ENCODE results near the gene NEGR1.

DNA sequence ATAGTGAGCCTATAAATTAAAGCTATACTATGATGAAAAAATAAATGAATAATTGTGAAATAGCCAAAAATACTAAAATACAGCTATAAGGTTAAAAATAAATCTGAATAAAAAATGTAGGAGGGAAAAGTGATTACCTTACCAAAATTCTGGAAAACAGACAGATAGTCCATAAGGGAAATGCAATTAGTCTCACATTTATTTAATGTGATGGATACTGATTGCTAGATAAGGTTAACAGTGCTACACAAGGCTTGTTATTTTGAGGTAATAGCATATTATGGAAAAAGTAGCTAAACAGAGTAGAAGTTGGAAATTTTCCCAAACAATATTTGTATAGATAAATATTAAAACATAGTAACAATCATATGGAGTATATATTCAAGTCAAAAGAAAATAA, 413.0 kb downstream of the NEGR1 start:
- TF ChIP-seq, protein P1, sequence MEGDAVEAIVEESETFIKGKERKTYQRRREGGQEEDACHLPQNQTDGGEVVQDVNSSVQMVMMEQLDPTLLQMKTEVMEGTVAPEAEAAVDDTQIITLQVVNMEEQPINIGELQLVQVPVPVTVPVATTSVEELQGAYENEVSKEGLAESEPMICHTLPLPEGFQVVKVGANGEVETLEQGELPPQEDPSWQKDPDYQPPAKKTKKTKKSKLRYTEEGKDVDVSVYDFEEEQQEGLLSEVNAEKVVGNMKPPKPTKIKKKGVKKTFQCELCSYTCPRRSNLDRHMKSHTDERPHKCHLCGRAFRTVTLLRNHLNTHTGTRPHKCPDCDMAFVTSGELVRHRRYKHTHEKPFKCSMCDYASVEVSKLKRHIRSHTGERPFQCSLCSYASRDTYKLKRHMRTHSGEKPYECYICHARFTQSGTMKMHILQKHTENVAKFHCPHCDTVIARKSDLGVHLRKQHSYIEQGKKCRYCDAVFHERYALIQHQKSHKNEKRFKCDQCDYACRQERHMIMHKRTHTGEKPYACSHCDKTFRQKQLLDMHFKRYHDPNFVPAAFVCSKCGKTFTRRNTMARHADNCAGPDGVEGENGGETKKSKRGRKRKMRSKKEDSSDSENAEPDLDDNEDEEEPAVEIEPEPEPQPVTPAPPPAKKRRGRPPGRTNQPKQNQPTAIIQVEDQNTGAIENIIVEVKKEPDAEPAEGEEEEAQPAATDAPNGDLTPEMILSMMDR (IDR thresholded peaks at IDR 0.05 in 8 of 11, conservative IDR thresholded peaks at IDR 0.05 in 3 of 11) = no peak
- no peak for TF ChIP-seq POLR2A (IDR thresholded peaks at IDR 0.05)
- no peak for TF ChIP-seq POLR2AphosphoS5 (IDR thresholded peaks at IDR 0.05)
